PC-3 (cell line): ENCODE measurements around the gene PRKCD. TPM values are rescaled to one million over a fixed set of nuclear protein-coding genes. Genes with fewer than 3 reads are reported as not detected.

ENCODE experiments used
- ATAC-seq: fragments of 200-7000 bp; cut with Tn5 transposase; 2 replicates; pipeline ENCODE4 v1.9.1; 2020; ENCODE audit warnings: mild to moderate bottlenecking, moderate library complexity
- BruUV-seq: library from RNA; stranded (reverse); fragments of 400-500 nt; replicated peaks from 2 replicates; lab custom pipeline; 2021; lab: Mats Ljungman, UMichigan
- CTCF ChIA-PET: fragments of 300-600 bp; sonication (Branson Sonifier 250); formaldehyde crosslinking; loops from one replicate; lab custom pipeline; 2022; ENCODE audit warnings: antibody characterized with exemption; lab: Charles Lee
- POLR2A ChIA-PET: fragments of 300-600 bp; sonication (Branson Sonifier 250); formaldehyde crosslinking; loops from one replicate; lab custom pipeline; 2022; ENCODE audit warnings: antibody characterized with exemption; ENCODE audit not compliant: unreplicated experiment; lab: Charles Lee
- DNase-seq: peaks from one replicate; pipeline ENCODE4 v3.0.0-alpha.2; 2015
- H2AFZ ChIP-seq: fragments of 300-600 bp; sonication (generic); 2 replicates; pipeline ENCODE4 v1.6.0; 2016; ENCODE audit warnings: antibody characterized with exemption, low read length
- H3F3A ChIP-seq: fragments of 300-600 bp; sonication (generic); one replicate; pipeline ENCODE4 v1.6.0; 2017; ENCODE audit warnings: antibody characterized with exemption, low read length, control low read depth, mild to moderate bottlenecking; ENCODE audit not compliant: unreplicated experiment
- H3K27ac ChIP-seq: fragments of 300-600 bp; sonication (generic); 2 replicates; pipeline ENCODE4 v1.5.1; 2016; ENCODE audit warnings: mild to moderate bottlenecking, low read length
- H3K27me3 ChIP-seq: fragments of 300-600 bp; sonication (generic); 2 replicates; pipeline ENCODE4 v1.6.1; 2016; ENCODE audit warnings: low read length, mixed read lengths
- H3K36me3 ChIP-seq: fragments of 300-600 bp; sonication (generic); 2 replicates; pipeline ENCODE4 v1.6.1; 2016; ENCODE audit warnings: low read depth, mixed run types, low read length, mixed read lengths
- H3K4me1 ChIP-seq: fragments of 300-600 bp; sonication (generic); 2 replicates; pipeline ENCODE4 v1.5.1; 2016; ENCODE audit warnings: low read length; ENCODE audit not compliant: insufficient read depth
- H3K4me2 ChIP-seq: fragments of 300-600 bp; sonication (generic); 2 replicates; pipeline ENCODE4 v1.6.0; 2016; ENCODE audit warnings: low read length
- H3K4me3 ChIP-seq: fragments of 300-600 bp; sonication (generic); 2 replicates; pipeline ENCODE4 v1.5.1; 2016; ENCODE audit warnings: mild to moderate bottlenecking, low read length, mixed read lengths
- H3K79me2 ChIP-seq: fragments of 300-600 bp; sonication (generic); 2 replicates; pipeline ENCODE4 v1.6.1; 2017; ENCODE audit warnings: low read length, mixed read lengths
- H3K9ac ChIP-seq: fragments of 300-600 bp; sonication (generic); 2 replicates; pipeline ENCODE4 v1.6.0; 2016; ENCODE audit warnings: mild to moderate bottlenecking, low read length
- H3K9me2 ChIP-seq: fragments of 300-600 bp; sonication (generic); replicated peaks from 2 replicates; pipeline ENCODE4 v1.6.1; 2016; ENCODE audit warnings: mixed run types, low read length, mixed read lengths
- H3K9me3 ChIP-seq: fragments of 300-600 bp; sonication (generic); 2 replicates; pipeline ENCODE4 v1.6.1; 2016; ENCODE audit warnings: low read length, mixed read lengths
- H4K20me1 ChIP-seq: fragments of 300-600 bp; sonication (generic); 2 replicates; pipeline ENCODE4 v1.6.1; 2016; ENCODE audit warnings: low read length, mixed read lengths
- CTCF ChIP-seq: fragments of 300-600 bp; sonication (generic); conservative IDR thresholded peaks from 2 replicates; pipeline ENCODE4 v1.5.1; 2017; ENCODE audit warnings: antibody characterized with exemption, low read depth, mild to moderate bottlenecking, low read length
- EZH2 ChIP-seq: fragments of 300-600 bp; sonication (generic); IDR thresholded peaks from one replicate; pipeline ENCODE4 v1.6.1; 2017; ENCODE audit warnings: antibody characterized with exemption, mild to moderate bottlenecking, low read length; ENCODE audit not compliant: unreplicated experiment
- EZH2phosphoT487 ChIP-seq: fragments of 300-600 bp; sonication (generic); IDR thresholded peaks from 2 replicates; pipeline ENCODE4 v1.6.1; 2018; ENCODE audit warnings: mild to moderate bottlenecking, antibody characterized with exemption, low read length, borderline replicate concordance
- intact Hi-C: fragments of 100-400 bp; cut with micrococcal nuclease; formaldehyde crosslinking; loops from 2 replicates; pipeline ENCODE4 v1.9.0; 2023
- total RNA-seq: library from RNA; depleted of rRNA; stranded (reverse); fragments of >200 nt; gene quantifications from 2 replicates; pipeline ENCODE4 v1.2.3, GENCODE V29; 2014

PRKCD gene
- total RNA-seq, 1 experiment from 2014 or later = 7.8 TPM

- ATAC-seq = no peak
- CTCF ChIA-PET = no interaction called here
Measured at GRCh38 chr3:53221827-53222182, 60.8 kb downstream of the PRKCD start.

GRCh38 chr3:53222183-53222901 is 61.3 kb downstream of the PRKCD start:
- Histone ChIP-seq H3K9me2 (no peaks in the 10 kb centered on the region), H3K27me3 (no peaks in the 10 kb centered on the region), H3K27ac (no peak overlapping the region), H3K4me2 (no peak overlapping the region), H3K9ac (no peak overlapping the region), H3K4me1 (no peaks in the 10 kb centered on the region), H2AFZ (no peak overlapping the region), H3F3A (no peaks in the 10 kb centered on the region), H3K36me3 (peaks cover 44% of the 10 kb centered on the region), H3K9me3 (no peaks in the 10 kb centered on the region), H4K20me1 (no peaks in the 10 kb centered on the region), H3K4me3 (no peak overlapping the region), H3K79me2 (no peaks in the 10 kb centered on the region)
- ATAC-seq (no peak), DNase-seq (no peak)
- BruUV-seq = TSS peak; percentile 26
- ChIA-PET POLR2A (no interaction called here), CTCF (no interaction called here)
- TF ChIP-seq CTCF = no peak
- intact Hi-C loops = no loop called here

More at GRCh38 chr3:53221827-53222182, 60.8 kb downstream of the PRKCD start:
- DNase-seq = peak; percentile 13
- Histone ChIP-seq H2AFZ (no peak overlapping the region), H3K9ac (no peak overlapping the region), H3K27me3 (no peaks in the 10 kb centered on the region), H4K20me1 (no peaks in the 10 kb centered on the region), H3K9me3 (no peaks in the 10 kb centered on the region), H3K4me1 (no peaks in the 10 kb centered on the region), H3K79me2 (no peaks in the 10 kb centered on the region), H3F3A (no peaks in the 10 kb centered on the region), H3K27ac (no peak overlapping the region), H3K36me3 (peaks cover 38% of the 10 kb centered on the region), H3K4me3 (no peak overlapping the region), H3K9me2 (no peaks in the 10 kb centered on the region), H3K4me2 (no peak overlapping the region)
- no peak for TF ChIP-seq CTCF
- TF ChIP-seq EZH2 = no peak
- no peak for TF ChIP-seq EZH2phosphoT487
- no TSS peak for BruUV-seq
- intact Hi-C loops = loop anchor here (2.0 kb wide), 1 partner anchor 489 kb away; no protein-coding TSS in a partner anchor
- POLR2A ChIA-PET = no interaction called here

- H3K4me1 ChIP-seq = no peaks in the 10 kb centered on the region
- no peak for ATAC-seq
- H3K27ac ChIP-seq = no peak overlapping the region
- BruUV-seq = no TSS peak
- H3K79me2 ChIP-seq = no peaks in the 10 kb centered on the region
- ChIA-PET CTCF (no interaction called here), POLR2A (no interaction called here)
- H3K4me2 ChIP-seq = no peak overlapping the region
- H3K4me3 ChIP-seq = no peak overlapping the region
- no peaks in the 10 kb centered on the region for H3F3A ChIP-seq
- H3K9me2 ChIP-seq = no peaks in the 10 kb centered on the region
- DNase-seq = no peak
- intact Hi-C loops = no loop called here
- H4K20me1 ChIP-seq = no peaks in the 10 kb centered on the region
- no peaks in the 10 kb centered on the region for H3K9me3 ChIP-seq
- TF ChIP-seq CTCF = no peak
- TF ChIP-seq EZH2 = no peak
- TF ChIP-seq EZH2phosphoT487 = no peak
- no peak overlapping the region for H3K9ac ChIP-seq
- H2AFZ ChIP-seq = no peak overlapping the region
- H3K27me3 ChIP-seq = no peaks in the 10 kb centered on the region
- peaks cover 50% of the 10 kb centered on the region for H3K36me3 ChIP-seq
Measured at GRCh38 chr3:53223025-53223424, 62.0 kb downstream of the PRKCD start.
